ENCODE measurements around the gene APBA2. TPM values are rescaled to one million over a fixed set of nuclear protein-coding genes. Genes with fewer than 3 reads are reported as not detected.

The APBA2 gene
- total RNA-seq, 1 donor from 2014 or later = 30.0 TPM

- DNase-seq (ENCODE audit: low read depth) = no peak
- no peak for TF ChIP-seq CTCF (conservative IDR thresholded peaks at IDR 0.05; ENCODE audit: low read depth, low read length)
- H3K4me3 ChIP-seq (ENCODE audit: low read depth, low read length) = no peak overlapping the region
Observed at GRCh38 chr15:29059871-29060640, 174.3 kb downstream of the APBA2 start.

- no peak for TF ChIP-seq CTCF (conservative IDR thresholded peaks at IDR 0.05; ENCODE audit: low read depth, low read length)
- DNase-seq (ENCODE audit: low read depth) = no peak
Observed at GRCh38 chr15:29061746-29062145, 176.0 kb downstream of the APBA2 start.

GRCh38 chr15:29062179-29062591 lies 176.4 kb downstream of the APBA2 start:
- no peak for TF ChIP-seq CTCF (conservative IDR thresholded peaks at IDR 0.05; ENCODE audit: low read depth, low read length)
- no peak overlapping the region for H3K4me3 ChIP-seq (ENCODE audit: low read depth, low read length)
- DNase-seq (ENCODE audit: low read depth) = no peak

More at GRCh38 chr15:29061746-29062145, 176.0 kb downstream of the APBA2 start:
- H3K4me3 ChIP-seq (ENCODE audit: low read depth, low read length) = no peak overlapping the region

- DNase-seq (ENCODE audit: low read depth) = no peak
- TF ChIP-seq CTCF (conservative IDR thresholded peaks at IDR 0.05; ENCODE audit: low read depth, low read length) = no peak
- H3K4me3 ChIP-seq (ENCODE audit: low read depth, low read length) = no peak overlapping the region
Observed at GRCh38 chr15:29062626-29063025, 176.9 kb downstream of the APBA2 start.

- H3K4me3 ChIP-seq (ENCODE audit: low read depth, low read length) = no peak overlapping the region
- DNase-seq (ENCODE audit: low read depth) = no peak
- no peak for TF ChIP-seq CTCF (conservative IDR thresholded peaks at IDR 0.05; ENCODE audit: low read depth, low read length)
Observed at GRCh38 chr15:29063646-29064045, 177.9 kb downstream of the APBA2 start.

- no peak for DNase-seq (ENCODE audit: low read depth)
- no peak overlapping the region for H3K4me3 ChIP-seq (ENCODE audit: low read depth, low read length)
- TF ChIP-seq CTCF (conservative IDR thresholded peaks at IDR 0.05; ENCODE audit: low read depth, low read length) = no peak
Observed at GRCh38 chr15:29064290-29064689, 178.5 kb downstream of the APBA2 start.

- no peak overlapping the region for H3K4me3 ChIP-seq (ENCODE audit: low read depth, low read length)
- DNase-seq (ENCODE audit: low read depth) = no peak
- TF ChIP-seq CTCF (conservative IDR thresholded peaks at IDR 0.05; ENCODE audit: low read depth, low read length) = no peak
Observed at GRCh38 chr15:29064731-29065130, 179.0 kb downstream of the APBA2 start.
